Adrenal gland (tissue), 12 donors: ENCODE data around the gene MISP. TPM values are rescaled to one million over a fixed set of nuclear protein-coding genes. Genes with fewer than 3 reads are reported as not detected.

Experiments used
- DNase-seq, 7 donors: peaks; one replicate each; pipeline ENCODE4 v3.0.0-alpha.2; 2019 to 2020
- H3K27ac ChIP-seq, 5 donors: fragments of 200-600 bp; sonication (generic) in 4 of 5; 1 replicate in 3 of 5; 2 replicates in 2 of 5; pipeline versions ENCODE4 v1.5.1 to v1.8.0; 2016 to 2020; ENCODE audit warnings: mild to moderate bottlenecking in 1 of 5
- H3K27me3 ChIP-seq: fragments of 200-600 bp; 2 replicates; pipeline ENCODE4 v1.8.0; 2021
- H3K36me3 ChIP-seq, 2 donors: fragments of 200-600 bp; replicated peaks in 1 of 2; 1 replicate in 1 of 2; 2 replicates in 1 of 2; pipeline versions ENCODE4 v1.5.1 to v1.8.0; 2018 to 2022
- H3K4me1 ChIP-seq, 2 donors: fragments of 200-600 bp; replicated peaks in 1 of 2; 1 replicate in 1 of 2; 2 replicates in 1 of 2; pipeline versions ENCODE4 v1.5.1 to v1.8.0; 2018 to 2021
- H3K4me3 ChIP-seq, 4 donors: fragments of 200-600 bp; sonication (generic) in 3 of 4; one replicate each; pipeline ENCODE4 v1.5.1; 2016 to 2018
- H3K9me3 ChIP-seq, 3 donors: fragments of 200-600 bp; sonication (generic) in 1 of 3; replicated peaks in 1 of 3; 1 replicate in 2 of 3; 2 replicates in 1 of 3; pipeline versions ENCODE4 v1.5.1 to v1.8.0; 2016 to 2021
- CTCF ChIP-seq, 6 experiments: fragments of 450-650 bp in 4 of 6; fragments of 200-600 bp in 2 of 6; sonication (generic) in 1 of 6; IDR thresholded peaks; 1 replicate in 5 of 6; 2 replicates in 1 of 6; pipeline versions ENCODE4 v1.5.1 to v1.8.0; 2016 to 2021; ENCODE audit warnings: antibody characterized with exemption in 6 of 6, mild to moderate bottlenecking in 2 of 6, moderate library complexity in 1 of 6
- POLR2A ChIP-seq, 2 donors: fragments of 450-650 bp; IDR thresholded peaks; one replicate each; pipeline ENCODE4 v1.6.1; 2017; ENCODE audit warnings: antibody characterized with exemption in 2 of 2, mild to moderate bottlenecking in 2 of 2, moderate library complexity in 1 of 2
- WGBS, 4 donors: extraction: QIAGEN DNeasy Blood & Tissue Kit in 2 of 4; methylation state at CpG; one replicate each; pipeline versions ENCODE4 v1.1.5 to v1.1.7; 2013 to 2017; 5-methylcytosine and 5-hydroxymethylcytosine counted together
- intact Hi-C, 2 donors: fragments of 100-400 bp; cut with DNase I; formaldehyde crosslinking; loops; one replicate each; pipeline versions ENCODE4 v1.14.1 to v1.15.0; 2022 to 2023
- polyA plus RNA-seq, 3 donors: library from polyadenylated mRNA; stranded (reverse); fragments of 200-250 nt in 2 of 3; fragments of 350-450 nt in 1 of 3; fragmentation: Illumina TruSeq in 1 of 3; extraction: RNeasy Lipid Tissue Mini Kit (QIAGEN cat#74804) in 1 of 3; gene quantifications; one replicate each; pipeline ENCODE4 v1.2.3, GENCODE V29; 2013 to 2014
- total RNA-seq, 9 donors: library from RNA; depleted of rRNA in 4 of 9; stranded (reverse); fragments of >200 nt in 4 of 9; fragments of 120-200 nt in 1 of 9; fragmentation: NEBNext Ultra II Directional in 1 of 9; extraction: Animal tissue kit (Norgen Biotek cat#: 25700) in 1 of 9; gene quantifications; one replicate each; pipeline versions ENCODE4 v1.1.0 to v1.2.4, GENCODE V29; 2013 to 2023
- donor health status: healthy with polysubstance abuse.
- donor health status: Bipolar disorder and iron deficiency.
- donor health status: DM: yes; HTN: yes; CAD: no.
- donor health status: DM: no; HTN: no; CAD: no.
- donor health status: DM: no; HTN: no; CAD: no.
- donor health status: DM: yes; HTN: yes; CAD: no.

MISP gene
- total and polyA plus RNA-seq, 12 donors = 0.06 to 0.43 (median 0.11) TPM; not detected in 6

DNA sequence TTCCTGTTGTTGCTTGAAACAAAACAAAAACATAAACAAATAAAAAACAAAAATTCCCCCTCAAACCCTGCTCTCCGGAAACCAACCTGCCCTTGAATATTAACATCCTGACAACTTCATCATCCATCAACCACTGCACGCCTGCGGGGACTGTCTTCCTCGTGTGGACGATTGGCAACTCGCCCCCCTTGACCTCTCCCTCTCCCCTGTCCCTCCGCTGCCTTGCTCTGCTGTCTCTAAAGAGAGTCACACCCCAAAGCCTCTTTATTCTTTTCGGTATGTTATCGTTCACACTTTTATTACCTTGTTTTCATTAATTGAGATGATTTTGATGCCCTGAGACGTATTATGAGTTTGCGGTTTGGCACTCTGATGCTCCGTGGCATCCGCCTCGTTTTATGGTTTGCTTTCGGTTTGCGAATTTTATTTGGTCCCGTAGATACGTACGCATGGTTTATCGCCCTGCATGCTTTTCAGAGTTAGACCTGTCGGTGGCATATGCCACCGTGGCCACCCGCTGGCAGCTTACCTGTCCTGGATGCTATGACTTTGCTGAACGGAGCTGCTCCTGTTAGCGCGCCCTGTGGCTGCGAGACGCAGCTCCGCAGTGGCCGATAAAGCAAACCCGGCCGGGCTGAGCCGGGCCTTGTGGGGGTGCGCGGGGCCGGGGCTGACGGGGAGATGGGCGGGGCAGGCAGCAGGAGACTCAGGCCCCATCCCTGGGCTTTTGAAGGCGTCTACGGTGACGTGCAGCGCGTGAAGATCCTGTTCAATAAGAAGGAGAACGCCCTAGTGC lies 56.9 kb downstream of the MISP start:
- no peak for TF ChIP-seq POLR2A (IDR thresholded peaks at IDR 0.05)
- TF ChIP-seq CTCF (IDR thresholded peaks at IDR 0.05) = no peak
- Histone ChIP-seq H3K36me3 (peaks cover 0 to 91% of the 10 kb centered on the region in 2 donors), H3K4me3 (no peak overlapping the region), H3K9me3 (no peaks in the 10 kb centered on the region), H3K27ac (no peak overlapping the region), H3K27me3 (no peaks in the 10 kb centered on the region), H3K4me1 (peaks cover 0 to 12% of the 10 kb centered on the region in 2 donors)
- WGBS, 4 donors = 82 to 87% (median 86%) methylated on average over 26 to 44 of the region's 44 CpGs
- DNase-seq = no peak
- intact Hi-C loops = no loop called here

DNA sequence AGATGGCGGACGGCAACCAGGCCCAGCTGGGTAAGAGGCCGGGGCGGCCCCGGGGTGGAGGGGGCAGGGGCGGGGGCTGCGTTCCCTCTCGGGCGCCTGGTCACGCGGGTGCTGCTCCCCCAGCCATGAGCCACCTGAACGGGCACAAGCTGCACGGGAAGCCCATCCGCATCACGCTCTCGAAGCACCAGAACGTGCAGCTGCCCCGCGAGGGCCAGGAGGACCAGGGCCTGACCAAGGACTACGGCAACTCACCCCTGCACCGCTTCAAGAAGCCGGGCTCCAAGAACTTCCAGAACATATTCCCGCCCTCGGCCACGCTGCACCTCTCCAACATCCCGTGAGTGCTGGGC lies 57.5 kb downstream of the MISP start:
- H3K4me1 ChIP-seq = peaks cover 0 to 6% of the 10 kb centered on the region in 2 donors
- peaks cover 0 to 88% of the 10 kb centered on the region in 2 donors for H3K36me3 ChIP-seq
- TF ChIP-seq CTCF (IDR thresholded peaks at IDR 0.05) (no peak), POLR2A (IDR thresholded peaks at IDR 0.05) (no peak)
- DNase-seq = peak in 1 of 7 donors; percentile 21
- no peak overlapping the region for H3K27ac ChIP-seq
- no peaks in the 10 kb centered on the region for H3K9me3 ChIP-seq
- intact Hi-C loops = no loop called here
- 87 to 100% (median 92%) methylated on average over 3 to 26 of the region's 26 CpGs for WGBS, 4 donors
- no peaks in the 10 kb centered on the region for H3K27me3 ChIP-seq
- H3K4me3 ChIP-seq = no peak overlapping the region

DNA sequence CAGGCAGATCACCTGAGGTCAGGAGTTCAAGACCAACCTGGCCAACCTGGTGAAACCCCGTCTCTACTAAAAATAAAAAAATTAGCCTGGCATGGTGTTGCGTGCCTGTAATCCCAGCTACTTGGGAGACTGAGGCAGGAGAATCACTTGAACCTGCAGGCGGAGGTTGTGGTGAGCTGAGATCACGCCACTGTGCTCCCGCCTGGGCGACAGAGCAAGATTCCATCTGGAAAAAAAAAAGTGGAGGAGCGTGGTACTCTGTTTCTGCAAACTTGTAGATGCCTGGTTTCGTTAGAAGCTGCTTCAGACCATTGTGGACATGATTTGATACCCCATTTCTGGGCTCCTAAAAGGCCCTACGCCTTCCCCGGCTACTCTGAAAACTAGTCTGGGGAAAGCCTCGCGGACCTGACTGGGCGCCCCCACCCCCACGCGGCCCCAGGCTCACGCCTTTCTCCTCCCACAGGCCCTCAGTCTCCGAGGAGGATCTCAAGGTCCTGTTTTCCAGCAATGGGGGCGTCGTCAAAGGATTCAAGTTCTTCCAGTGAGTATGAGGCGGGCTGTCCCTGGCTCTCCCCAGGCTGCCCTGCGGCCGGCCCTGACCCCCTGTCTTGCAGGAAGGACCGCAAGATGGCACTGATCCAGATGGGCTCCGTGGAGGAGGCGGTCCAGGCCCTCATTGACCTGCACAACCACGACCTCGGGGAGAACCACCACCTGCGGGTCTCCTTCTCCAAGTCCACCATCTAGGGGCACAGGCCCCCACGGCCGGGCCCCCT lies 59.4 kb downstream of the MISP start:
- Histone ChIP-seq H3K9me3 (no peaks in the 10 kb centered on the region), H3K36me3 (peaks cover 0 to 70% of the 10 kb centered on the region in 2 donors), H3K4me1 (no peaks in the 10 kb centered on the region), H3K27ac (no peak overlapping the region), H3K27me3 (no peaks in the 10 kb centered on the region), H3K4me3 (no peak overlapping the region)
- intact Hi-C loops = no loop called here
- WGBS, 4 donors = 66 to 74% (median 72%) methylated on average over 17 to 30 of the region's 30 CpGs
- TF ChIP-seq CTCF (IDR thresholded peaks at IDR 0.05) = no peak
- TF ChIP-seq POLR2A (IDR thresholded peaks at IDR 0.05) = no peak
- peak in 3 of 7 donors; percentile 42 to 61 (median 54) for DNase-seq

- H3K36me3 ChIP-seq = peaks cover 0 to 62% of the 10 kb centered on the region in 2 donors
- 84 to 87% (median 86%) methylated on average over 17 to 25 of the region's 25 CpGs for WGBS, 4 donors
- no peak for TF ChIP-seq CTCF (IDR thresholded peaks at IDR 0.05)
- TF ChIP-seq POLR2A (IDR thresholded peaks at IDR 0.05) = no peak
These were observed 60.1 kb downstream of the MISP start for GRCh38 chr19:810883-811489.

More at GRCh38 chr19:810883-811489, 60.1 kb downstream of the MISP start:
- DNase-seq = peak in 1 of 7 donors; percentile 30
- Histone ChIP-seq H3K27ac (no peak overlapping the region), H3K9me3 (no peaks in the 10 kb centered on the region), H3K27me3 (no peaks in the 10 kb centered on the region), H3K4me3 (no peak overlapping the region), H3K4me1 (no peaks in the 10 kb centered on the region)
- intact Hi-C loops = no loop called here
